ENCODE results near the gene SON.
"Not testable (repeated sequence)": the region's sequence is repeated elsewhere in the genome, so short reads cannot be mapped to it uniquely, and the experiment has no call there.

Gene SON

DNA sequence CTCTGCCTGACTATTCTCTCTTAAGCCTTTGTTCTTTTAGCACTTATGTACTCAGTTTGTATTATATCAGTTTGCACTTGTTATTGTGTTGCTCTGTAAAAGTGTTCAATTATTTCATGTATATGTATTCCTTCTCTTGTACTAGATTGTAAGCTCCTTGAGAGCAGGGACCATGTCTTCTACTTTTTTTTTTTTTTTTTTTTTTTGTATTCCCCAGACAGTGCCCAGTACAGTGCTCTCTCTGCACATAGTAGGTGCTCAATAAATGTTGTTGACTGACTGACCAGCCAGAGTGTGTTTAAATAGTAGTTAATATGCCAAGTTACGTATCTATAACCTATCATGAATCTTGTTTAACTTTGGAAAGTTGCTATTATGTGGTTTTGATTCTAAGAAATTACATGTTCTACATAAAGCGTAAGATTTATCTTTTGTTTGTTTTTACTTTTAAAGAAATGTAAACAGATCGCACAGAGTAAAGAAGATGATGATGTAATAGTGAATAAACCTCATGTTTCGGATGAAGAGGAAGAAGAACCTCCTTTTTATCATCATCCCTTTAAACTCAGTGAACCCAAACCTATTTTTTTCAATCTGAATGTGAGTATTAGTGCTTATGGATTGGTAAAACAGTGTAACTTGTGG, 16.1 kb downstream of the SON start:
- Histone ChIP-seq H3K36me3 (ENCODE audit: control insufficient read depth, insufficient read depth, low read length) (peaks cover 67% of the 10 kb centered on the region), H3K9me3 (ENCODE audit: control insufficient read depth, low read length) (no peaks in the 10 kb centered on the region), H3K4me3 (ENCODE audit: extremely low read depth, insufficient read depth, low read length, poor library complexity, severe bottlenecking) (no peak overlapping the region), H3K4me1 (ENCODE audit: control insufficient read depth, insufficient read depth, low read length, poor library complexity, severe bottlenecking) (no peaks in the 10 kb centered on the region), H3K27ac (ENCODE audit: low read depth, low read length, severe bottlenecking) (no peak overlapping the region)
- WGBS, 2 experiments (ENCODE audit: insufficient coverage in 2 of 2): no CpG with 5 or more reads among the region's 4 CpGs

DNA sequence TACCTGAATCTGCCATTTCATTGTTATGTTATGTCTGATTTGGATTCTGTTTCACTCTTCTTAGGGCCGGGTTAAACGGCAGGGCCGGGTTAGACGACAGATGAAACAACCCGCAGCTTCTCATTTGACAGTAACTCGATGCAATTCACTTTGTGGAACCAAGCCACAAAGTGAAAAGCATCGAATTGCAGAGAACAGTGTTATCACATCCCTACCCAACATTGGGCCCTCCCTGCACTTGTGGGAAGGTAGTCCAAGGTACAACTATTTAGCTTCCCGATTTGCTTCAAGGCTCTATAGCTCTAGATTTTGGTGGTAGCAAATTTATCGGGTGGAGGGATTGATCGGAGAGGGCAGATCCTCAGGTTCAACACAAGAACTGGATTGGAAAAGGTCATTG, 17.0 kb downstream of the SON start:
- peaks cover 66% of the 10 kb centered on the region for H3K36me3 ChIP-seq (ENCODE audit: control insufficient read depth, insufficient read depth, low read length)
- H3K4me1 ChIP-seq (ENCODE audit: control insufficient read depth, insufficient read depth, low read length, poor library complexity, severe bottlenecking): no peaks in the 10 kb centered on the region
- H3K27ac ChIP-seq (ENCODE audit: low read depth, low read length, severe bottlenecking): no peak overlapping the region
- no peak overlapping the region for H3K4me3 ChIP-seq (ENCODE audit: extremely low read depth, insufficient read depth, low read length, poor library complexity, severe bottlenecking)
- 97 to 100% methylated on average over 5 to 10 of the region's 10 CpGs for WGBS, 2 experiments (ENCODE audit: insufficient coverage in 2 of 2)
- no peaks in the 10 kb centered on the region for H3K9me3 ChIP-seq (ENCODE audit: control insufficient read depth, low read length)

DNA sequence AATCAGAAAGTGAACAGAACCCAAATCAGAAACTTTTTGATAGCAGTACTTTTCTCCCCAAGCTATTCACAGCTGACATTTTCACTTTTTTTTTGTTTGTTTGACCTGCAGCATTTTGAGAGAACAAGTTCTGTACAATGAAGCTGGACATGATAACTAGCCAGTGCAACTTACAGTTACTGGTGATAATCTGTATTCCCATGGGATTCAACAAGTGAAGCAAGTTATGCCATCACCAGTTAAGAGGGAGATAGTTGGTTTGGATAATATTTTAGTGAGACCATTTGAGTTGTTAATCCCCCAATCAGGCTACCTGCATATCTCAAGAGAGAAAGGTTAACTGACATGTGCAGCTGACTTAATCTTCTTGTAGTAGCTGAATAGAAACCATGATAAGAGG, 18.1 kb downstream of the SON start:
- Histone ChIP-seq H3K4me3 (ENCODE audit: extremely low read depth, insufficient read depth, low read length, poor library complexity, severe bottlenecking) (no peak overlapping the region), H3K27ac (ENCODE audit: low read depth, low read length, severe bottlenecking) (no peak overlapping the region), H3K36me3 (ENCODE audit: control insufficient read depth, insufficient read depth, low read length) (peaks cover 65% of the 10 kb centered on the region), H3K9me3 (ENCODE audit: control insufficient read depth, low read length) (no peaks in the 10 kb centered on the region), H3K4me1 (ENCODE audit: control insufficient read depth, insufficient read depth, low read length, poor library complexity, severe bottlenecking) (no peaks in the 10 kb centered on the region)

- Histone ChIP-seq H3K4me1 (ENCODE audit: control insufficient read depth, insufficient read depth, low read length, poor library complexity, severe bottlenecking) (no peaks in the 10 kb centered on the region), H3K9me3 (ENCODE audit: control insufficient read depth, low read length) (no peaks in the 10 kb centered on the region), H3K36me3 (ENCODE audit: control insufficient read depth, insufficient read depth, low read length) (peaks cover 61% of the 10 kb centered on the region), H3K27ac (ENCODE audit: low read depth, low read length, severe bottlenecking) (no peak overlapping the region), H3K4me3 (ENCODE audit: extremely low read depth, insufficient read depth, low read length, poor library complexity, severe bottlenecking) (no peak overlapping the region)
- WGBS, 2 experiments (ENCODE audit: insufficient coverage in 2 of 2): no CpG with 5 or more reads among the region's 2 CpGs
These were observed 18.5 kb downstream of the SON start for GRCh38 chr21:33561373-33561772.

DNA sequence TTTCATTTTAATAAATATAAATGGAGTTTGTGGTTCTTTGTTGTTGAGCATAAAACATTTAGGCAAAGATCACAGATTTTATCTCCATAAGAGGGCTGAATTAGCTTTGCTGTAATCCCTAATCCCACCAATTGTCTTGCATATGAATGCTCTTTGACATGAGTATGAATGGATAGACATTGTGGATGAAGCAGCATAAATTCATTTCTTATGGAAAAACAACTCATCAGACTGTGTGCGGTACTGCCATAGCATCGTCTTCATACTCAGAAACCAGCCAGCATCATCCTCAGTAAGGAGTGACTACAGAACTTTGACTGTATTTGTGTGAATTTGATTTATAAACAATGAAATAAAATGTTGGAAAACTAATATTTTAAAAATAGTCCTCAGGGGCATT, 19.6 kb downstream of the SON start:
- WGBS, 2 experiments (ENCODE audit: insufficient coverage in 2 of 2): 100% methylated on average over 1 of the region's 2 CpGs; no CpG with 5 or more reads in 1 of the 2 experiments
- H3K36me3 ChIP-seq (ENCODE audit: control insufficient read depth, insufficient read depth, low read length): peaks cover 55% of the 10 kb centered on the region

DNA sequence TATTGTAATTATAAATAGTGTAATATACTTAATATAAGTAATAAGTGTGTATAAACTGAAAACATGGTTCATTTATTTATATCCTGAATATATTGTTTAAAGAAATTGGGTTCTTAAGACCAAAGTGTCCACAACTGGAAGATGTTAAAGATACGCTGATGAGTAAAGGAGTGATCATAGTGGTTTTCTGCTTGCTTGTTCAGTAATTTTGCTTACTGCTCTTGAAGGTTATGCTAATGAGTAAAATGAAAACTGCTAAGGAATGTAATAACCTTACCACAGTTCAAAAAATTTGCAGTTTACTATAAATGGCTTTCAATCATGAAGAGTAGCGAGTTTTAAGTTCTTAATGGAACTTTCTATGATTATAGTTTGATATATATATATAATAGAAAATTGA, 23.7 kb downstream of the SON start:
- H3K27ac ChIP-seq (ENCODE audit: low read depth, low read length, severe bottlenecking): no peak overlapping the region

More for the DNA sequence above, 19.6 kb downstream of the SON start:
- H3K27ac ChIP-seq (ENCODE audit: low read depth, low read length, severe bottlenecking): no peak overlapping the region
- H3K9me3 ChIP-seq (ENCODE audit: control insufficient read depth, low read length): no peaks in the 10 kb centered on the region
- H3K4me3 ChIP-seq (ENCODE audit: extremely low read depth, insufficient read depth, low read length, poor library complexity, severe bottlenecking): no peak overlapping the region
- H3K4me1 ChIP-seq (ENCODE audit: control insufficient read depth, insufficient read depth, low read length, poor library complexity, severe bottlenecking): no peaks in the 10 kb centered on the region

GRCh38 chr21:33567914-33568313, 25.1 kb downstream of the SON start:
- H3K4me3 ChIP-seq (ENCODE audit: extremely low read depth, insufficient read depth, low read length, poor library complexity, severe bottlenecking): no peak overlapping the region
- no peak overlapping the region for H3K27ac ChIP-seq (ENCODE audit: low read depth, low read length, severe bottlenecking)
- H3K36me3 ChIP-seq (ENCODE audit: control insufficient read depth, insufficient read depth, low read length): peaks cover 58% of the 10 kb centered on the region
- H3K9me3 ChIP-seq (ENCODE audit: control insufficient read depth, low read length): no peaks in the 10 kb centered on the region
- 88 to 97% methylated on average over 6 of the region's 6 CpGs for WGBS, 2 experiments (ENCODE audit: insufficient coverage in 2 of 2)
- H3K4me1 ChIP-seq (ENCODE audit: control insufficient read depth, insufficient read depth, low read length, poor library complexity, severe bottlenecking): no peaks in the 10 kb centered on the region

More for the DNA sequence above, 23.7 kb downstream of the SON start:
- no peaks in the 10 kb centered on the region for H3K4me1 ChIP-seq (ENCODE audit: control insufficient read depth, insufficient read depth, low read length, poor library complexity, severe bottlenecking)
- 100% methylated on average over 1 of the region's 2 CpGs; no CpG with 5 or more reads in 1 of the 2 experiments for WGBS, 2 experiments (ENCODE audit: insufficient coverage in 2 of 2)
- no peaks in the 10 kb centered on the region for H3K9me3 ChIP-seq (ENCODE audit: control insufficient read depth, low read length)
- no peak overlapping the region for H3K4me3 ChIP-seq (ENCODE audit: extremely low read depth, insufficient read depth, low read length, poor library complexity, severe bottlenecking)
- peaks cover 51% of the 10 kb centered on the region for H3K36me3 ChIP-seq (ENCODE audit: control insufficient read depth, insufficient read depth, low read length)

DNA sequence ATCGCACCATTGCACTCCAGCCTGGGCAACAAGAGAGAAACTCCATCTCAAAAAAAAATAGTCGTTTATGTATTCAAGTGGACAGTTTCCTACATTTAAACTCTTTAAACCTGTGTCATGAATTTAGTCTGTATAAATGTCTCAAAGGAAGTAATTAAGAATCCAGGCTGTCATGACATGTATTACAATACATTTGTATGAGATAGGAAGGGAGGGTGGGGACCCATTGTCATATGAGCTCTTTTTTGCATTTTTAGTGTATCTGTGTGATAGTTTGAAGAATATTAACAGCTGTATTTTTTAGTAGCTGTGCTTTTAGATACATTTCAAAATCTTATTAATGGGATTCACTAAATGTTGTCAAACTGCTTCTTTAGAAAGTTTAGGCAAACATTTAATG, 25.6 kb downstream of the SON start:
- Histone ChIP-seq H3K36me3 (ENCODE audit: control insufficient read depth, insufficient read depth, low read length) (peaks cover 63% of the 10 kb centered on the region), H3K9me3 (ENCODE audit: control insufficient read depth, low read length) (no peaks in the 10 kb centered on the region), H3K4me3 (ENCODE audit: extremely low read depth, insufficient read depth, low read length, poor library complexity, severe bottlenecking) (no peak overlapping the region), H3K4me1 (ENCODE audit: control insufficient read depth, insufficient read depth, low read length, poor library complexity, severe bottlenecking) (no peaks in the 10 kb centered on the region), H3K27ac (ENCODE audit: low read depth, low read length, severe bottlenecking) (no peak overlapping the region)
- WGBS, 2 experiments (ENCODE audit: insufficient coverage in 2 of 2): no CpG with 5 or more reads among the region's 2 CpGs

DNA sequence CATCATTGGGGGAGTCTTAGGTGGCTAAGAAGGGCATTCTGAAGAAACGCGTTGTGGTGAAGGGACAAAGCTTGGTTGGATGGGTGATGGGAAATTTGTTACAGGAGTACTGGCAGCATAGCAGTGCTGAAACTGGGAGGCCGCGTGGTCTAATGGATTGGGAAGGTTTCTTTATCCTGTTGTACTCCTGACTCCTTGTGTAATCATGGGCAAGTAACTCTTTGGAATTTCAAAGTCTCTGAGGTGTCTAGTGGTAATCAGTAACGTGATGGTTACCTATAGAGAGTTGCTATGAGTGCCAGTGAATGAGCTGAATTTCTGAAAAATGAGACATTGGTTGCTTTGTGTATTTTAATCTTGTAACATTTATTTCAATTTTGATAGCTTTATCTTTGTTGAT, 27.2 kb downstream of the SON start:
- WGBS, 2 experiments (ENCODE audit: insufficient coverage in 2 of 2): 100% methylated on average over 3 to 5 of the region's 5 CpGs
- H3K4me1 ChIP-seq (ENCODE audit: control insufficient read depth, insufficient read depth, low read length, poor library complexity, severe bottlenecking): no peaks in the 10 kb centered on the region
- H3K4me3 ChIP-seq (ENCODE audit: extremely low read depth, insufficient read depth, low read length, poor library complexity, severe bottlenecking): no peak overlapping the region
- peaks cover 69% of the 10 kb centered on the region for H3K36me3 ChIP-seq (ENCODE audit: control insufficient read depth, insufficient read depth, low read length)
- no peak overlapping the region for H3K27ac ChIP-seq (ENCODE audit: low read depth, low read length, severe bottlenecking)
- H3K9me3 ChIP-seq (ENCODE audit: control insufficient read depth, low read length): no peaks in the 10 kb centered on the region

- H3K27ac ChIP-seq (ENCODE audit: low read depth, low read length, severe bottlenecking): no peak overlapping the region
- H3K9me3 ChIP-seq (ENCODE audit: control insufficient read depth, low read length): no peaks in the 10 kb centered on the region
- WGBS, 2 experiments (ENCODE audit: insufficient coverage in 2 of 2): no CpG with 5 or more reads among the region's 3 CpGs
- no peak overlapping the region for H3K4me3 ChIP-seq (ENCODE audit: extremely low read depth, insufficient read depth, low read length, poor library complexity, severe bottlenecking)
- H3K36me3 ChIP-seq (ENCODE audit: control insufficient read depth, insufficient read depth, low read length): peaks cover 84% of the 10 kb centered on the region
- H3K4me1 ChIP-seq (ENCODE audit: control insufficient read depth, insufficient read depth, low read length, poor library complexity, severe bottlenecking): no peaks in the 10 kb centered on the region
These were observed 29.5 kb downstream of the SON start for GRCh38 chr21:33572350-33572749.

- WGBS, 2 experiments (ENCODE audit: insufficient coverage in 2 of 2): no CpG with 5 or more reads among the region's 2 CpGs
- H3K4me3 ChIP-seq (ENCODE audit: extremely low read depth, insufficient read depth, low read length, poor library complexity, severe bottlenecking); H3K27ac ChIP-seq (ENCODE audit: low read depth, low read length, severe bottlenecking); H3K4me1 ChIP-seq (ENCODE audit: control insufficient read depth, insufficient read depth, low read length, poor library complexity, severe bottlenecking); H3K9me3 ChIP-seq (ENCODE audit: control insufficient read depth, low read length): not testable (repeated sequence)
- H3K36me3 ChIP-seq (ENCODE audit: control insufficient read depth, insufficient read depth, low read length): peaks cover 70% of the 10 kb centered on the region
These were observed 33.9 kb downstream of the SON start for GRCh38 chr21:33576741-33577141.

Data from mesodermal cell (in vitro differentiated cells).